HCT116 (cell line): ENCODE data around the gene PHF1. TPM values are rescaled to one million over a fixed set of nuclear protein-coding genes. Genes with fewer than 3 reads are reported as not detected.

Experiments used
- ATAC-seq: fragments of 200-7000 bp; cut with Tn5 transposase; 2 replicates; pipeline ENCODE4 v1.9.1; 2020; ENCODE audit warnings: mild to moderate bottlenecking, moderate library complexity
- BruUV-seq: library from RNA; stranded (reverse); fragments of 400-500 nt; replicated peaks from 2 replicates; lab custom pipeline; 2021; lab: Mats Ljungman, UMichigan
- CTCF ChIA-PET: fragments of 300-600 bp; sonication (Branson Sonifier 250); formaldehyde crosslinking; loops from one replicate; lab custom pipeline; 2021; ENCODE audit warnings: antibody characterized with exemption; lab: Charles Lee
- POLR2A ChIA-PET: fragments of 300-600, 350-600 bp; sonication (Branson Sonifier 250); formaldehyde crosslinking; loops from one replicate; lab custom pipeline; 2021; ENCODE audit warnings: antibody characterized with exemption; lab: Charles Lee
- RAD21 ChIA-PET, 2 experiments: fragments of 300-600 bp; sonication (Branson Sonifier 250); formaldehyde crosslinking; loops; one replicate each; lab custom pipeline; 2023; ENCODE audit warnings: low total read pairs in 2 of 2; ENCODE audit not compliant: uncharacterized antibody in 2 of 2, unreplicated experiment in 2 of 2, low non-redundant PET in 1 of 2; lab: Charles Lee
- DNase-seq: peaks from one replicate; pipeline ENCODE4 v3.0.0-alpha.2; 2010; ENCODE audit warnings: low read depth, low spot score
- H2AFZ ChIP-seq: fragments of 200-600 bp; shearing (Covaris generic), sonication (generic); 2 replicates; pipeline ENCODE4 v1.6.1; 2017; ENCODE audit warnings: low read depth, mixed run types, mixed read lengths, antibody characterized with exemption, low read length; ENCODE audit not compliant: poor library complexity, severe bottlenecking
- H3K27ac ChIP-seq: 2 replicates; pipeline ENCODE4 v1.5.1; 2012; ENCODE audit warnings: low read depth, low read length
- H3K27me3 ChIP-seq: fragments of 200-600 bp; sonication (generic); 2 replicates; pipeline ENCODE4 v1.6.1; 2016; ENCODE audit warnings: mixed run types, low read length, mixed read lengths; ENCODE audit not compliant: insufficient read depth
- H3K36me3 ChIP-seq, 2 experiments: fragments of 200-500 bp in 1 of 2; fragments of 200-600 bp in 1 of 2; sonication (Bioruptor generic) in 1 of 2; sonication (generic) in 1 of 2; 2 replicates each; pipeline versions ENCODE4 v1.5.1 to v1.6.1; 2014 to 2016; ENCODE audit warnings: low read length in 2 of 2, inconsistent platforms in 1 of 2, mixed read lengths in 1 of 2, mixed run types in 1 of 2; ENCODE audit not compliant: insufficient read depth in 2 of 2, control insufficient read depth in 1 of 2
- H3K4me1 ChIP-seq, 2 experiments: fragments of 200-600 bp in 1 of 2; sonication (generic) in 1 of 2; 2 replicates each; pipeline versions ENCODE4 v1.5.1 to v1.6.1; 2012 to 2017; ENCODE audit warnings: low read length in 2 of 2, inconsistent platforms in 1 of 2, mild to moderate bottlenecking in 1 of 2, mixed read lengths in 1 of 2, mixed run types in 1 of 2, moderate library complexity in 1 of 2; ENCODE audit not compliant: insufficient read depth in 2 of 2, control insufficient read depth in 1 of 2
- H3K4me2 ChIP-seq: fragments of 200-600 bp; sonication (generic); 2 replicates; pipeline ENCODE4 v1.6.1; 2017; ENCODE audit warnings: mixed run types, low read length, mixed read lengths
- H3K4me3 ChIP-seq, 2 experiments: fragments of 200-600 bp in 1 of 2; sonication (generic) in 1 of 2; replicated peaks in 1 of 2; 2 replicates each; pipeline ENCODE4 v1.5.1; 2011 to 2016; ENCODE audit warnings: low read length in 2 of 2, control low read depth in 1 of 2, low read depth in 1 of 2, mild to moderate bottlenecking in 1 of 2, mixed read lengths in 1 of 2, mixed run types in 1 of 2
- H3K79me2 ChIP-seq: fragments of 200-600 bp; sonication (generic); 2 replicates; pipeline ENCODE4 v1.6.1; 2017; ENCODE audit warnings: mild to moderate bottlenecking, mixed run types, low read length, moderate library complexity, mixed read lengths; ENCODE audit not compliant: insufficient read depth
- H3K9ac ChIP-seq: fragments of 200-600 bp; sonication (generic); 2 replicates; pipeline ENCODE4 v1.6.1; 2016; ENCODE audit warnings: low read length, mixed read lengths
- H3K9me2 ChIP-seq: fragments of 200-600 bp; sonication (generic), shearing (Covaris generic); 2 replicates; pipeline ENCODE4 v1.6.1; 2017; ENCODE audit warnings: mixed run types, mild to moderate bottlenecking, moderate library complexity; ENCODE audit not compliant: insufficient read depth
- H3K9me3 ChIP-seq, 2 experiments: fragments of 200-500 bp in 1 of 2; fragments of 200-600 bp in 1 of 2; sonication (Bioruptor generic) in 1 of 2; sonication (generic) in 1 of 2; 2 replicates each; pipeline ENCODE4 v1.6.1; 2014 to 2017; ENCODE audit warnings: low read length in 2 of 2, mixed read lengths in 2 of 2, inconsistent platforms in 1 of 2, low read depth in 1 of 2, mild to moderate bottlenecking in 1 of 2, mixed run types in 1 of 2, moderate library complexity in 1 of 2; ENCODE audit not compliant: control insufficient read depth in 1 of 2, insufficient read depth in 1 of 2
- H4K20me1 ChIP-seq: fragments of 200-600 bp; sonication (generic), shearing (Covaris generic); 2 replicates; pipeline ENCODE4 v1.6.1; 2017; ENCODE audit warnings: mixed run types, mild to moderate bottlenecking, moderate library complexity; ENCODE audit not compliant: insufficient read depth
- ATF3 ChIP-seq: IDR thresholded peaks from 2 replicates; pipeline ENCODE4 v1.6.1; 2012
- CBX3 ChIP-seq: IDR thresholded peaks from 2 replicates; pipeline ENCODE4 v1.6.1; 2012; ENCODE audit warnings: low read depth
- CEBPB ChIP-seq: IDR thresholded peaks from 2 replicates; pipeline ENCODE4 v1.6.1; 2012; ENCODE audit warnings: low read depth
- CTCF ChIP-seq, 3 experiments: fragments of 200-600 bp in 1 of 3; sonication (generic) in 1 of 3; IDR thresholded peaks in 2 of 3; conservative IDR thresholded peaks in 1 of 3; 2 replicates each; pipeline ENCODE4 v1.5.1; 2012 to 2017; ENCODE audit warnings: low read depth in 2 of 3, low read length in 2 of 3, antibody characterized with exemption in 1 of 3, borderline replicate concordance in 1 of 3, control low read depth in 1 of 3, mild to moderate bottlenecking in 1 of 3, mixed read lengths in 1 of 3, mixed run types in 1 of 3, moderate library complexity in 1 of 3; ENCODE audit not compliant: insufficient read depth in 1 of 3
- EGR1 ChIP-seq: IDR thresholded peaks from 2 replicates; pipeline ENCODE4 v1.6.1; 2012; ENCODE audit warnings: low read depth
- EZH2 ChIP-seq: fragments of 200-600 bp; sonication (generic); IDR thresholded peaks from 2 replicates; pipeline ENCODE4 v1.6.1; 2017; ENCODE audit warnings: antibody characterized with exemption, mixed run types
- EZH2phosphoT487 ChIP-seq: fragments of 200-600 bp; IDR thresholded peaks from 2 replicates; pipeline ENCODE4 v1.6.1; 2018; ENCODE audit warnings: antibody characterized with exemption, borderline replicate concordance
- JUND ChIP-seq: IDR thresholded peaks from 2 replicates; pipeline ENCODE4 v1.6.1; 2012
- MAX ChIP-seq: IDR thresholded peaks from 2 replicates; pipeline ENCODE4 v1.6.1; 2012
- RAD21 ChIP-seq: IDR thresholded peaks from 2 replicates; pipeline ENCODE4 v1.6.1; 2012; ENCODE audit warnings: low read depth, mild to moderate bottlenecking
- REST ChIP-seq: IDR thresholded peaks from 2 replicates; pipeline ENCODE4 v1.6.1; 2012; ENCODE audit warnings: low read depth
- SIN3A ChIP-seq: IDR thresholded peaks from 2 replicates; pipeline ENCODE4 v1.6.1; 2012; ENCODE audit warnings: low read depth
- SRF ChIP-seq: IDR thresholded peaks from 2 replicates; pipeline ENCODE4 v1.6.1; 2012; ENCODE audit warnings: low read depth
- TCF7L2 ChIP-seq: IDR thresholded peaks from 2 replicates; pipeline ENCODE4 v1.7.0; 2011; ENCODE audit warnings: borderline replicate concordance, inconsistent platforms; ENCODE audit not compliant: insufficient read depth, insufficient read length; ENCODE audit errors: extremely low read depth
- YY1 ChIP-seq: IDR thresholded peaks from 2 replicates; pipeline ENCODE4 v1.6.1; 2011; ENCODE audit warnings: low read length, low read depth, moderate library complexity, mild to moderate bottlenecking; ENCODE audit not compliant: insufficient replicate concordance; ENCODE audit errors: extremely low read depth
- ZBTB33 ChIP-seq: IDR thresholded peaks from 2 replicates; pipeline ENCODE4 v1.6.1; 2011; ENCODE audit warnings: mild to moderate bottlenecking, low read length, moderate library complexity; ENCODE audit not compliant: insufficient replicate concordance; ENCODE audit errors: extremely low read depth
- ZFX ChIP-seq: fragments of 450-650 bp; IDR thresholded peaks from 2 replicates; pipeline ENCODE4 v1.6.1; 2017
- intact Hi-C: fragments of 100-400 bp; cut with micrococcal nuclease; formaldehyde crosslinking; loops from 2 replicates; pipeline ENCODE4 v1.10.0; 2022
- total RNA-seq: library from RNA; stranded (reverse); gene quantifications from one replicate; pipeline ENCODE4 v1.2.1, GENCODE V29; 2021; ENCODE audit not compliant: unreplicated experiment

The PHF1 gene
- total RNA-seq, 1 experiment from 2014 or later, result 40.2 TPM

- peak overlapping the region; percentile 67 to 77 for H3K4me3 ChIP-seq
- H3K27me3 ChIP-seq, result no peaks in the 10 kb centered on the region
- no peaks in the 10 kb centered on the region for H3K9me3 ChIP-seq
- intact Hi-C loops, result loop anchor here (5.0 to 10.0 kb wide), 2 partner anchors 114 to 207 kb away; partner anchors contain the start of genes HSD17B8, RGL2, RING1 and RXRB
- BruUV-seq, result no TSS peak
- H4K20me1 ChIP-seq, result no peaks in the 10 kb centered on the region
- no peak for ATAC-seq
- no peak for DNase-seq
- no peak for TF ChIP-seq CTCF (IDR thresholded peaks at IDR 0.05 in 2 of 3, conservative IDR thresholded peaks at IDR 0.05 in 1 of 3; ENCODE audit: borderline replicate concordance in 1 of 3, insufficient read depth in 1 of 3, low read depth in 2 of 3, low read length in 2 of 3)
- no peak for TF ChIP-seq SIN3A
- no peak for TF ChIP-seq EZH2
- TF ChIP-seq ATF3, result no peak
- TF ChIP-seq REST, result no peak
- no peak for TF ChIP-seq JUND
- no peak for TF ChIP-seq MAX
- TF ChIP-seq YY1, result no peak
- TF ChIP-seq RAD21, result no peak
- TF ChIP-seq ZBTB33, result no peak
- TF ChIP-seq CBX3, result no peak
- TF ChIP-seq ZFX, result no peak
- no peak for TF ChIP-seq EZH2phosphoT487
- no peak for TF ChIP-seq TCF7L2
- TF ChIP-seq CEBPB, result no peak
- TF ChIP-seq SRF, result no peak
- TF ChIP-seq EGR1, result no peak
- peaks cover 27% of the 10 kb centered on the region for H3K79me2 ChIP-seq
- POLR2A ChIA-PET, result no interaction called here
- H3K9ac ChIP-seq, result peak overlapping the region; percentile 78
- 0 out of 2 replicates have a peak overlapping the region, but pooled peaks have one; percentile 59 for H3K27ac ChIP-seq
- CTCF ChIA-PET, result no interaction called here
- peak overlapping the region; percentile 96 for H3K4me2 ChIP-seq
- no peaks in the 10 kb centered on the region for H3K9me2 ChIP-seq
- peaks cover 8 to 25% of the 10 kb centered on the region in 2 experiments; a peak in 3 of 4 replicates for H3K4me1 ChIP-seq
- RAD21 ChIA-PET, result no interaction called here
- peaks cover 9 to 46% of the 10 kb centered on the region in 2 experiments; a peak in 3 of 4 replicates for H3K36me3 ChIP-seq
- no peak overlapping the region for H2AFZ ChIP-seq
Observed at GRCh38 chr6:33411632-33412005, 805 bp downstream of the PHF1 start.
